Ecto neural progenitor cell (in vitro differentiated cells): Measurements from ENCODE around the gene FOXRED2.

Experiments used
- DNase-seq: peaks from one replicate; pipeline ENCODE4 v3.0.0-alpha.2; 2018; ENCODE audit warnings: low spot score

Gene FOXRED2

DNA sequence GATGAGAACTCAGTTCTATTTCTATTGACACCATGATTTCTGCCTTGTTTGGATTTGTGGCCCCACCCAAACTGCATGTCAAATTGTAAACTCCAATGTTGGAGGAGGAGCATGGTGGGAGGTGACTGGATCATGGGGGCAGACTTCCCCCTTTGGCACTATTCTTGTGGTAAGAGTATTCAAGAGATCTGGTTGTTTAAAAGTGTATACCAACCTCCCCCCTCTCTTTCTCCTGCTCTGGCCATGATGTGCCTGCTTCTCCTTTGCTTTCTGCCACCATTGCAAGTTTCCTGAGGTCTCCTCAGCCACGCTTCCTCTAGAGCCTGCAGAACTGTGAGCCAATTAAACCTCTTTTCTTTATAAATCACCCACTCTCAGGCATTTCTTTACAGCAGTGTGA, 7.9 kb upstream of the FOXRED2 start:
- DNase-seq: no peak

DNA sequence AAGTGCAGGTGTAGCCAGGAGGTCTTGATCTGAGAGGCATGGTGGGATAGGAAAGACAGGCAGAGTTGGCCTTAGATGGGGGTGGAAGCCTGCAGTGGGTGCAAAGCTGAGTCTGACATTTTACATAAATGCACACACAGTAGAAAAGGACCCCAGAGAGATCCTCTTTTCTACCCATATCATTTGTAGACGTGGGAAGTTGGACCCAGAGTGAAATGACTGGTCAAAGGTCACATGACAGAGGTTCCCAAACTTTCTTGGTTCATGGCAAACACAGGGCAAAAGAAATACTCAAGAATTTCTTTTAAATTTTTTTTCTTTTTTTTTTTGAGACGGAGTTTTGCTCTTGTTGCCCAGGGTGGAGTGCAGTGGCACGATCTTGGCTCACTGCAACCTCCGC, 6.2 kb upstream of the FOXRED2 start:
- no peak for DNase-seq

DNA sequence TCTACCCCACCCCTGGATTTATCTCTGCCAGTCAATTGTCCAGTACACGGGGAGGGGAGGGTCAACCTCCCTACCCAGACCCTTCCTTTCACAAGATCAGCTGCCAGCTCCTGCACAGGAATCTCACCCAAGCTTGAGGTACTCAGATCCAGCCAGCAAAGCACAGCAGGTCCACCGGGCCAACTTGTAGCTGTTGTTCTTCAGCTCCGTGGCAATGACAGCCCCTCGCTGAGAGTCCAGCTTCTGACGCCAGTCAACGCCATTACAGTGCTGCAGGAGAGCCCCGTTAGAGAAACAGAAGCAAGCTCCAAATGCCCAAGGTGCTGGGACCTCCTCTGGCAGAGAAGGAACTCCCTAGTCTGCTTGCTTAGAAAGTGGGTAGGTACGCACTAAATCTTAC, 5.5 kb upstream of the FOXRED2 start:
- DNase-seq: no peak

DNA sequence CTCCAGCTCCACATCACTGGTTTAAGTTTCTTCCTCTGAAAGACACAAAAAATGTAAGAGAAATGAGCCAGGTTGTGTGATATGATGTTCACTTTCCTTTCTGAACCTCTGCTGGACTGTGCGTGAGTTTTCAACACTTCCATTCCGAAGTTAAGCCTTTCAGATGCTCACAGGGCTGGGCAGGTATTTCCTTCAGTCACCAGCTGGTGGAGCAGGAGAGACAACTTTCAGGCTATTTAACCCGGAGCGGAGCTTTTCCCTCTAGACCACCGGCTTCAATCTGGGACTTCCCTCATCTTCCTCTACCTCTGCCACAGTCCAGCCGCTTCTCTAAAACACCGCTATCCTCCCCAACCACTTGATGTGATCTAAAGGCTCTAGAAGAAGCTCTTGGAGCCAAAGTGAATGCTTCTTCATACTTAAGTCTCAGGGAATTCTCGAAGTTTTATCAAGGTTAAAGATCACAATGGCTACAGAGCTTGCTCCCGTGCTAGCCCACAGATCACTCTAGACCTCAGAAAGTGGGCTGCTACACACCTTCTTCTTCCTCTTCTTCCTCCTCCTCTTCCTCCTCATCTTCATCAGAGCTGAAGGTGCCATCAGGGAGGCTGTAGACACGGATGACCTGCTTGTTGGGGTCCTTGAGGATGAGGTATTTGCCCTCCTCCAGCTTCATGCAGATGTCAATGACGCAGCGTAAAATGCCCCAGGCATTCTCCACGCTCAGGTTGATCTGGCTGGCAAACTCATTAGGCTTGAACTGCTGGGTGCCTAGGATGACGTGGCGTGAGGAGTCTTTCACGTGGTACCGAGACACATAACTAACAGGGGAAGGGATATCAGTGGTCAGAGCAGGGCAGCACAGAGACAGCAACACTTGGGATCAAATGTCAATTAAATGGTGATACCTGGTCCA, 4.4 kb upstream of the FOXRED2 start:
- DNase-seq: no peak

DNA sequence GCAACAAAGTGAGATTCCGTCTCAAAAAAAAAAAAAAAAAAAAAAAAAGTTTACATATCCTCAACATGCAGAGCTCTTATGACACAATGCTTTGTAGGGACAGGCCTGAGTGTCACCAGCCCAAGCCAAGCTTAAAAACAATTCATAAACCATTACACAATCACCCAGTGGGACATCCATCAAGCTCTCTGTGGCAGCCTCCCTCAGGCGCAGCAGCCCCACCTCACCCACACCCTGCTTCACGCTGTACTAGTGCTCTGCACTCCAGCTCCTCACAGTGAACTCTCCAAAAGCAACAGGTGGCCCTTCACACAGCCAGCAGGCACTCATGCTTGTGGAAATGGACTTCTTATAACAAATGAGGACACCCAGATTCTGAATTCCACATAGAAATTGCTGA, 3.5 kb upstream of the FOXRED2 start:
- DNase-seq: no peak

DNA sequence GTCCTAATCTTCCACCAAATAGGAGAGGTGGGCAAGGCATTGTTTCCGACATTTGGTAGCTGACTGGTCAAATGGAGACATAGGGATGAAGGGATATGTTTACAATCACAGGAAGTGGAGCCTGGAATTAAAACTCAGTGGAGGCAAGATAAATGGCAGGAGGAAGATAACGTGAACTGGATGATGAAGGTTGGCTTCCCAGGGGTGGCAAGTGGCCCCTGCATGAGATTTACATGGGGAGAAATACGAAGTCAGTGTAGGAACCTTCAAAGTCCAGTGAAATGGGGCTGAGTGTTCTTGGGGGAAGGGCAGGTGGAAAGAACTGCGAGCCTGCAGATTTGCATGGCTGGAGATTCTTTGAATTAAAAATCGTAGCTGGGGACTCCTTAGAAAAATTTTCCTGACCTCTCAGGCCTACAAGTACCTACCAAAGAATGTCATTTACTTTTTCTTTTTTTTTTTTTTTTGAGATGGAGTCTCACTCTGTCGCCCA, 724 bp upstream of the FOXRED2 start:
- DNase-seq: no peak

DNA sequence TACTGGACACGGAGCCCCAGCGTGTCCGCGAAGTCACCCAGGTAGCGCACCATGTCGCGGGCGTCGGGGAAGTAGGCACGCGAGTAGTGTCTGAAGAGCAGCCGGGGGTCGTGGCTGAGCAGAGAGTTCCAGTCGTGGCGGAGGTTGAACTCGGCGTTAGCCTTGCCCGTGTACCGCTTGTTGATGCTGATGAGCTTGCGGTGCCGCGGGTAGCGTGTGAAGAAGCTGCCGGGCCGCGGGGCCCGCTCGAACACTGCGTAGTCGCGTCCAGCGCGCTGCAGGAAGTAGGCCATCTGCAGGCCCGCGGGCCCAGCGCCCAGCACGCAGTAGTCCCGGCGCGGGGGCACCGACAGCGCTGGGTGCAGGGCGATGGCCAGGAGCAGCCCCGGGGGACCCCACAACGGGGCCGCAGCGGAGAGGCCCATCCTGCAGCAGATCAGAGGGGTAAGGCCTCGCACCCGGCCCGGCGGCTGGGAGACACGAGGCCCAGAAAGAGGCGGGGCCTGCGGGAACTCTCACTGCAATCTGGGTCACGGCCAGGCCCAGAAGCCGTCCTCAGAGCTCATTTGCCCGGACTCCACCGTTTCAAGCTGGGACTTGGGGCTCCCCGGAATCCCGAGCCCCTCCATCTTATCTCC, 723 bp downstream of the FOXRED2 start:
- DNase-seq: no peak

DNA sequence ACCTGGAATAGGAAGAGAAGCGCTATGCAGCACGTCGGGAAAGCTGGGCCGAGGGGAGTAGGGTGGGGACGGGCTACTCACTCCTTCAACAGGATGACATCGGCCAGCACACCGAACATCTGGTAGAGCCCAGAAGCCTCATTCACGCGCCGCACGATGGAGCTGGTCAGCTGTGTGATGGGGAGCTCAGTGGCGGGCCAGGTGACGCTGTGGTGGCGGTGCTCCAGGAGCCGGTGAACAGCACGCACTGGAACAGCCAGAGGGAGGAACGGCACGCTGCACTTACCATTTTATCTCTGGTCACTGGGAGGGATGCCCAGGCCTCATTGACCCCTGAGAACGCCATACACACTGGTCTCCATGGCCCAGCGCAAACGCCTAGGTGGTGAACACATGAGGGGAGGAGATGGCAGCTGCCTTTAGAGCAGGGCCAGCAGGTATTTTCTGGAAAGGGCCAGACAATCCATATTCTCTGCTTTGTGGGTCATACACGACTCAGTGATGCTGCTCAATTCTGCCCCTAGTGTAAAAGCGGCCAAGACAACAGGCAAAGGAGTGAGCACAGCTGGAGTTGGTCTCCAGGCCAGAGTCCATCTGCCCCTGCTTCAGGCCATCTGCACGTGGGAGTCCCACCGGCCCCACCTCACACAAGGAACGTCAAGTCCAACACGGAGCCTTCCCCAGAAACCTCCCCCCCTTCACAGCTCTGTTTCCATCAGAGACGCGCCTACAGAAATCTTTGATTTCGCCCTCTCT, 8.8 kb downstream of the FOXRED2 start:
- no peak for DNase-seq

DNA sequence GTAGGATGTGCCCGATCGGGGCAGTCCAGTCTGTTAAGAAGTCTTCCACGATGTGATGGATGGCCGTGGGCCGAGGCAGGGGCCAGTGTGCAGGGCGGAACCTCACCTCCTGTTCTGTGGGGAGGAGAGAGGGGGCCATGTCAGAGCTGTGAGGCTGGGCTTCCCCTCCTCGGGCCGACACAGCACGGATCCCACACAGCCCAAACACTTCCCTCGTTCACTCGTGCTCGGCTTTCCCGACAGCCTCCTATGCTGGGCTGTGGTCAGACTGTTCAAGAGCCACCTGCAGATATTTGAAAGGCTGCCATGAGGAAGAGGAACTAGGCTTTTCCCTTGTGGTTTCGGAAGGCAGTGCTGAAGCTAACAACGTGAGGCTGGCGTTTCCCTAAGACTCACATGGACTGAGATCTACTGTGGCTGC, 13.1 kb downstream of the FOXRED2 start:
- no peak for DNase-seq

DNA sequence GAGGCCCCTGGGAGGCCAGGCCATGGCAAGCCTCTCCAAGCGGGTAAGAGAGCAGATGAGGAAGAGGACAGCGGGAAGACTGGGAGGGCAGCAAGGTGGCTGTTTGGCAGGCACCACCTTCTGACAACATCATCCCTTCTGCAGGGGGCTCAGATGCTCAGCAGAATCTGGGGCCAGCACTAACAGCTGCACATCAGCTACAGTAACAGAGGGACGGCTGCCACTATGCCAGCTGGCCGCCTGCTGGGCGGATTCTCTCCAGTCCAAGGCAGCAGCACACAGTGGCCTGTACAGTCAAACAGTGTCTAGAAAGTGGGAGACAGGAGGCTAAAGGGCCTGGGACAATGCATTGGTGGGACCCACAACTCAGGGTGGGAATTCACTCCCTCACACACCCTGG, 14.7 kb downstream of the FOXRED2 start:
- no peak for DNase-seq

DNA sequence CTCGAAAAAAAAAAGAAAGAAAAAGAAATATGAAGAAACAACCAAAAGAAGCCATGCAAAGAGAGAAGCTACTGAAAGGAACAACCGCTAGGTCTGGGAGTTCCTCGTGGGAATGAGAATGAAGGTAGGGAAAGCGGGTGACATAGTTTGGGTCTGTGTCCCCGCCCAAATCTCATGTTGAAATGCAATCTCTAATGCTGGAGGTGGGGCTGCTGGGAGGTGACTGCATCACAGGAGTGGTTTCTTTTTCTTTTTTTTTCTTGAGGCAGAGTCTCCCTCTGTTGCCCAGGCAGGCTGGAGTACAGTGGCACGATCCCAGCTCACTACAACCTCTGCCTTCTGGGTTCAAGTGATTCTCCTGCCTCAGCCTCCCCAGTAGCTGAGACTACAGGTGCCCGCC, 15.7 kb downstream of the FOXRED2 start:
- no peak for DNase-seq

DNA sequence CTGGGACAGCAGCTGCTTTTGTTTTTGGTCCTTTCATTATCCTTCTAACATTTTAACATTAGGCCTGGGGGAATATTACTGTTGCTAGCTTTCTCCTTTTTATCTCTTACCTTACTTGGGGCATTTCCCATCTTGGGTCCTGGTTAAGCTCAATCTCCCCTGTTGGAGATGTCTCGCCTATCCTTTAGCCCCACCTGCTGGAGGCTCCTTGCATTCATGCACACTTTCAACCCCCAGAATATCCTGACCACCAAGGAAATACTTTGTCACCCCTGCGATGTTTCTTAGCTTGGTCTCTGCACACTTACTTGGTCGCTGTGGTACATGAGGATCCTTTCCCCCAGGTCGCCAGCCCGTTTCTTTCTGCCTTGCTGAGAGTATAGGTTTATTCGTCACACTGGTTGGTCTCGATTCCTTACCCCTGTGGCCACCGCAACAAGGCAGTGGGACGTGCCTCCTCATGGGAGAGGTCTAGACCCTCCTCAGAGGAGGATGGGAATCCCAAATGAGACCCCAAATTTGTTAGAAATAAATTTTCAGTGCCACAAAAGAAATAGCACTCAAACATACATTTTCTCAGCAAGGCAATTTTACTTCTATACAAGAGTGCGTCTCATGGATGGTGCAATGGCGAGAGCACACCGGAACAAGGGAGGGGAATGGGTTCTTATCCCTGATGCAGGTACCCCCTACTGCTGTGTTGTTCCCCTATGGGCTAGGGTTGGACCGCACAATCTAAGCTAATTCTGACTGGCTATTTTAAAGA, 20.0 kb downstream of the FOXRED2 start:
- peak; percentile 72 for DNase-seq

DNA sequence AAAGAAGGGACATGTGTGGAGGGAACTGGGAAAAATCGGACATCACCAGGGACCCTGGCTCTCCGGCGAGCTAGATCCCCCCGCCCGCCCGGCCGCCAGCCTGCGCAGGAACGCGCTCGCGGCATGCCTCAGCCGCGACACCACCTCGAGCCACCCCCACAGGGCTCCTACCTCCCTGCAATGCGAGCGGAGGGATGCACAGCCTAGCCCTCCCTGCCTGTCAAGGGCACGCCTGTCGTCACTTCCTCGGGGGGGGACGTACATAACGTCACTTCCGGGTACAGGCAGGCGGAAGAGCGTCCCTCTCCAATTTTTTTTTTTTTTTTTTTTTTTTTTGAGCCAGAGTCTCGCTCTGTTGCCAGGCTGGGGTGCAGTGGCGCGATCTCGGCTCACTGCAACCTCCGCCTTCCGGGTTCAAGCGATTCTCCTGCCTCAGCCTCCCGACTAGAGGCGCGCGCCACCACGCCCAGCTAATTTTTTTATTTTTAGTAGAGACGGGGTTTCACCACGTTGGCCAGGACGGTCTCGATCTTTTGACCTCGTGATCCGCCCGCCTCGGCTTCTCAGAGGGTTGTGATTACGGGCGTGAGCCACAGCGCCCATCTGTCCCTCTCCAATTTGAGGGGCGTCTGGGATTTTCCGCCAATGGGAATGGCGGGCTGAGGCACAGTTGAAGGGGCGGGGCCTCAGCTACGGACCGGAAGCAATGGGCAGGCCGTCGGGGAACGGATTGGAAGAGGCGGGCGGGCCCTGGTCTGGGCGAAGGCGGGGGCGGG, 25.3 kb downstream of the FOXRED2 start, which contains the start of gene TXN2:
Gene TXN2, minus strand, starts transcription at position 248 of the 776 bp plus-strand sequence. CDS start 803 bp downstream, outside the sequence.
- peak; percentile 96 for DNase-seq

DNA sequence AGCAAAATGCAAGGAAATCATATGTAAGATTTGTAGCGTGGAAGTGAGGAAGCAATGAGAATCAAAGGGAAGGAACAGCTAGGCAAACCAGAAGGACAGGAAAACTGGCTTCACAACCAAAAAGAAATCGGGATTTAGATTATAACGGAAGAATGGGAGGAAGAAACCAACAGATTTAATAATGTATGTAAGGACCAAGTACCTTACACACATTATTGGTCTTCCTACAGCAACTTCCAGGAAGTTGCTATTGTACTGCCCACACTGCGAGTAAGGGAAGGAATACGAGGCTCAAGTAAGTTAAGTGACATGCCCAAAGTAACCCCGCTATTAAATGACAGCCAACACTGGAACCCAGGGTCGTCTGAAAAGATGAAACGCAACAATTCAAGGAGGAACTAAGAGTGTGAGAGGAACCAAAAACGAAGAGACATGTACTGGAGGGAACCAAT, 25.9 kb downstream of the FOXRED2 start:
- DNase-seq: no peak

DNA sequence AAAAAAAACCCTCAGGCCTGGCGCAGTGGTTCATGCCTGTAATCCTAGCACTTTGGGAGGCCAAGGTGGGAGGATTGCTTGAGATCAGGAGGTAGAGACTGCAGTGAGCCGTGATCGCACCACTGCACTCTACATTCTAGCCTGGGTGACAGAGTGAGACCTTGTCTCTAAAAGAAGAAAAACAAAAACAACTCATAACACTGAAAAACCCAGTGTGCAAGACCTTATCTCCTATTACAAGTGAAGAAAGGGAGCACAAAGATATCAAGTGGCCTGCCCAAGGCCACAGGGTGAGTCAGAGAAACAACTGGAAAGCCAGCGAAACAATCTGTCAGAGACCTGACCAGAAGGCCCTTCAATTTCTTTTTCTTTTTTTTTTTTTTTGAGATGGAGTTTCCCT, 27.9 kb downstream of the FOXRED2 start:
- DNase-seq: no peak

DNA sequence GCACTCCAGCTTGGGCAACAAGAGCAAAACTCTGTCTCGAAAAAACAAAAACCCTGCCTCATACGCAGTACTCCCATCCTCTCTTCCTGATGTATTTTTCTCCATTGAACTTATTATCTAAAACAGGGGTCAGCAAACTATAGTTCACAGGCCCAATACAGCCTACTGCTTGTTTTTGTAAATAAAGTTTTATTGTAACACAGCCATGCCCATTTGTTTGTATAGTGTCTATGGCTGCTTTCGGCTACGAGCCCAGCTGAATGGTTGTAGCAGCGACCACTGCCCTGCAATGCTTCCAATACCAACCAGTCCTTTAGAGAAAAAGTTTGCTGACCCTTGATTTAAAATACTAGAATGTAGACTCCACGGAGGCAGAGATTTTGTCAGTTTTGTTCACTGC, 31.5 kb downstream of the FOXRED2 start:
- DNase-seq: no peak

DNA sequence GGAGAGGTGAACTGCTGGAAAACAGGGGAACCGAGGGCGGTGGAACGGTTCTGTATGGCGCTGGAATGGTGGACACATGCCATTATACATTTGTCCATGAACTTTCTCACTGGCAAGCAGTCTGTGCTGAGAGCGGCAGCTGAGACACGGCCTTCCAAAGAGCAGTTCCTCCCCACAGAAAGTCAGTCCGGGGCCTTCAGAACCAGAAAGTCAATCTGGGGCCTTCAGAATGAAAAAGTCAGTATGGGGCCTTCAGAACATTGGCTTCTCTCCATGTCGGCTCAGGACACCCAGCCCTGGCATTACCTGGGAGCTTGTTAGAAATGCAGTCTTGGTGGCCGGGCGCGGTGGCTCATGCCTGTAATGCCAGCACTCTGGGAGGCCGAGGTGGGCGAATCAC, 34.2 kb downstream of the FOXRED2 start:
- no peak for DNase-seq

DNA sequence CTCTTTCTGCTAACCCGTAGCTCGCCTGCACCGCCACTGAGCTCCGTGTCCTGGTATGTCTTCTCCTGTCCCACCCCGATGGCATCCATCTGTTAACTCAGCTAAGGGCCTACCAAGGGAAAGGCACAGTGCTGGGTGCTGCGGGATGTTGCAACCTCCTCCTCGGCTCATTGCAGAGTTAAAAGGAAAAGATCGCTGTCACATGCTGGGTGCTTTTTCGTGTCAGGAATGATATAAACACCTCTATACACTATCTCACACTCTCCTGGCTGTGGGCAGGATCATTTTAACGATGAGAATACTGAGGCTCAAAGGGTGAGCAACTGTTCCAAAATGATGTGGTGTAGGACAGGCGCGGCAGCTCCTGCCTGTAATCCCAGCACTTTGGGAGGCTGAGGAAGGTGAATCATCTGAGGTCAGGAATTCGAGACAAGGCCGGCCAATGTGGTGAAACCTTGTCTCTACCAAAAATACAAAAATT, 35.5 kb downstream of the FOXRED2 start:
- DNase-seq: no peak

DNA sequence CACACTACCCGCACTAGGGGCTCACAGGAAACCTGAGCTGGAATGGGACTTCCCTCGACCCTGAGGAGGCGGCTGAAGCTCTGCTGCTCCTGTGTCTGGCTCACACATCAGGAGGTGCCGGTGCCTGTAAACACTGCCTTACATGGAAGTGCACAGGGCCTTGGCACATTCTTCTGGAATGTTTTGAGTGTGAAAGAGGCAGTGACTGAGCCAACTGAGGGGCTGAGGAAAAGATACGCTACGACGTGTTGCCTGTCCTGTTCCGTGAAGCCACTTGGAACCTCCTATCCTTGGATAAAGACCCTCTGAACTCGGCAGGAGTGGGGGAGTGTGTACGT, 35.9 kb downstream of the FOXRED2 start:
- no peak for DNase-seq

DNA sequence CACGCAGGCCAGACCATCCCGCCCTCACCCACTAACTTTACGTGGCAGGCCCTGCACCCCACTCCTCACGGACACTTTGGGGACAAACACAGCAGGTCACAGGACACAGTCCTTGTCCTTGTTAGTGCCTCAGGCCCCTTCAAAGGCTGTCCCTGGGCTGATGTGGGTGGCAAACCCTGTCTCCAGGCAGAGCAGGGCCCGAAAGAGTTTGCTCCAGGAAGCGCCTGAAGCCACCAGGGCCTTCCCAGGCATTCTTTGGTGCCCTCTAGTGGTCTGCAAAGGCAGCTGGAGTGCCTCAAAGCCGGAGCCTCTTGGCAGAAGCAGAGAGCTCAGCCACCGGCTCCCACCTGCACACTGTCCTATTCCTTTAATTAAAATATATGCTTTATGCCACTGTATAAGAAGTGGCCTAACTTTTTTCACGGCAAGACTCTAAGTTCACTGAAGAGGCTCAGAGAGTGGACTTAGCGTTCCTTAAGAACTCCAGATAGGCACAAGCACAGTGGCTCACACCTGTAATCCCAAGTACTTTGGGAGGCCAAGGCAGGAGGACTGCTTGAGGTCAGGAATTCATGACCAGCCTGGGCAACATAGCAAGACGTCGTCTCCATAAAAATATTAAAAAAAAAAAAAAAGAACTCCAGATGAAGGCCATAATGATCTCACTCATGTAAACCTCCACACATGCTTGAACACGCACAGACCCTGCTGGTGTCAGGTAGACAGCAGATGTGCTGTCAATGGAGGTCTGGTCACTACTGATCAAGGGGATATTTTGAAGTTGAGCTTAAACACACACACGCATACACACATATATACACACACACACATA, 36.5 kb downstream of the FOXRED2 start:
- DNase-seq: peak; percentile 88
